GM19455 (cell line): ENCODE results near the gene RPS15.

ENCODE experiments used
- ATAC-seq: cut with Tn5 transposase; IDR thresholded peaks from one replicate; pipeline ENCODE4 v1.9.1; 2021; ENCODE audit not compliant: unreplicated experiment

Gene RPS15

DNA sequence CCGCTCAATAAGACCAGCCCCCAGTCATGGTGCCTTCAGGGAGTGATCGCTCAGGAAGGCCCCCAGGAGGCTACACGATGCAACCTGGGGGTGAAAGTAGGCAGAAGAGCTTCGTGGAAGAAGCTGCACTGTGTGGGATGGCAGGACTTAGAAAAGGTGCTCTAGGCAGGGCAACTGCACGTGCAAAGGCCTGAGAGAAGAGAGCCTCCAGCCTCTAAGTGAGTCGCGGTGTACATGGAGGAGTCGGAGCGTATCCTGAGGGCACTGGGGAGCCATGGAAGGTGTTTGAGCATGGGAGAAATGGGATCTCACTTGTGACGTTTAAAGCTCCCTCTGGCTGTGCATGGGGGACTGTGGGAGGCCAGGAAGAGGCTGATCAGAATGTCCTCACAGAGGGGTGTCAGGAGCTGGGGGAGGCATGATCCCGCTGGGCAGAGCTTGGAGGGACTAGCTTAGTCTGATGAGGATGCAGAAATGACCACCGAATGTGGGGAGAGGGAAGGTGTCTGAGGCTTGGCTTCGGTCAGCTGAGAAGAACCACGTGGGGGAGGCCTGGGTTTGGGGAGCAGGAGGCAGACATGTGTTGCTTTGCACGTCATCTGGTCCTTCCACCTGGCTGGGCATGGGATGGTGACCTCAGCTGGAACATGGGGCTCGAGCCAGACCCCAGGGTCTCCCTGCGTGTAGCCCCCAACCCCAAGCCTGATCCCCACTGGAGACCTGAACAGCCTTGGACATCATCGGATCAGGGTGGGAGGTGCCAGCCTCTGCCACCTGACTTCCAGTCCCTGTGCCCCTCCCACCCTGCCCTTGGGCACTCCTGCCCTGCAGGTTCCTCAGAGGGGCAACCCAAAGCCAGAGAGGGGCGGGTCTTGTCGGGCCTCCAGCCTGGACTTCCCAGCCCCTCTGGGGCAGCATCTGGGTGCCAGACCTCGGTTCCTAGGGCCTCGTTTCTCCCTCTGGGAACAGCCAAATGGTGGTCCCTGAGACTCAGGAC lies 12.8 kb downstream of the RPS15 start:
- no peak for ATAC-seq

DNA sequence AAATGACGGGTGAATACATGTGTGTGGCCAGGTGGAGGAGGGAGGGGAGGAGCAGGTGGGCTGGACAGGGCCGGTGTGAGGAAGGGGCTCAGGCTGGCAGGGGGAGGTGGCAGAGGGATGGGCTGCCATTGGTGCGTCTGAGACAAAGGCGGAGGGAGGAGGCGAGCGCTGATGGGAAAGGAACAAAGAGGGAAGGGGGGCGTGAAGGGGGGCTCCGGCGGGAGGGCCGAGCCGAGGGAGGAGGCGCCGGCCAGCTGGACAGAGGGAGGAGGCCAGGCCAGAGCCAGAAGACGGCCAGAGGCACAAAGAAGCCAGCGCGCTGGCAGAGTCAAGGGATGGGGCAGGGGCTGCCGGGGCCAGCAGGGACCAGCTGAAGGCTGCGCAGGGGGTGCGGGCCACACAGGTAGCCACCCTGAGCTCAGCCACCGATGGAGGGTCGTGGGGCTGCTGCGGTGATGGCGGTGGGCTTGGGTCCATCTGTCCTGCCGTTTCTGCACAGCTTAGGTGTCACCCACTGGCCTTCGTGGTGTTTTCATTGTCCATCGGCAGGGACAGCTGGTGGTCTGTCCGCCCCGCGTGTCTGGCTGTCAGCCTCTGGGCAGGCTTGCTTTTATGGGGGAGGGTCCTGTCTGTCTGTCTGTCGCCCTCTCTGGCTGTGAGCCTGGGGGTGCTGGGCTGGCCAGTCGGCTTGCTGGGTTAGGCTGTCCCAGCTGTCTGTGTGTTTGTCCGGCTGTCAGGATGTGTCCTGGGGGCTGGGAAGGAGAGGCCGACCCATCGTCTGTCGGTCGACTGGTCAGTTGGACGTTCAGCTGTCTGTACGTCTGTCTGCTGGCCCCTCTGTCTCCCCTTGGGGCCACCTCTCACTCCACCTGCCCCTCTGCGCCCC lies 14.0 kb downstream of the RPS15 start:
- ATAC-seq: no peak

DNA sequence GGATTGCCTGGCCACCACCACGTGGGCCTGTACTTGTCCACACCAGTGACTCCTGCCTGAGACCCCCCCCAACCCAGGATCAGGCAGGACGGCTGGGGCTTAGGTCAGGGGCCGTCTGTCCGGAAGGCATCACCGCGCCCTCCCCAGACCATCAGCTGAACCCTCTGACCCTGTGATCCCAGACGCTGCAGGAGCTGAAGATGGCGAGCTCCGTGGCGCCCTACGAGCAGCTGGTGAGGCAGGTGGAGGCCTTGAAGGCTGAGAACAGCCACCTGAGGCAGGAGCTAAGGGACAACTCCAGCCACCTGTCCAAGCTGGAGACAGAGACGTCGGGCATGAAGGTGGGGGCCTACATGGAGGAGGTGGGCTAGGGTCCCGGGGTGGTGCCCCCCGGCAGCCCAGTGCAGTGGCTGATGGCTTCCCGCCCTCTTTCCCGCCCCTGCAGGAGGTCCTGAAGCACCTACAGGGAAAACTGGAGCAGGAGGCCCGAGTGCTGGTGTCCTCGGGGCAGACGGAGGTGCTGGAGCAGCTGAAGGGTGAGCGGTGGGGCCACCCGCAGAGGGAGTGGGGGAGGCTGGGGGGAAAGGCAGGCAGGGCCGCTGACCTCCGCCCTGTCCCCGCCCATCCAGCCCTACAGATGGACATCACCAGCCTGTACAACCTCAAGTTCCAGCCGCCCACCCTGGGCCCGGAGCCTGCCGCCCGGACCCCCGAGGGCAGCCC lies 14.8 kb downstream of the RPS15 start:
- no peak for ATAC-seq

DNA sequence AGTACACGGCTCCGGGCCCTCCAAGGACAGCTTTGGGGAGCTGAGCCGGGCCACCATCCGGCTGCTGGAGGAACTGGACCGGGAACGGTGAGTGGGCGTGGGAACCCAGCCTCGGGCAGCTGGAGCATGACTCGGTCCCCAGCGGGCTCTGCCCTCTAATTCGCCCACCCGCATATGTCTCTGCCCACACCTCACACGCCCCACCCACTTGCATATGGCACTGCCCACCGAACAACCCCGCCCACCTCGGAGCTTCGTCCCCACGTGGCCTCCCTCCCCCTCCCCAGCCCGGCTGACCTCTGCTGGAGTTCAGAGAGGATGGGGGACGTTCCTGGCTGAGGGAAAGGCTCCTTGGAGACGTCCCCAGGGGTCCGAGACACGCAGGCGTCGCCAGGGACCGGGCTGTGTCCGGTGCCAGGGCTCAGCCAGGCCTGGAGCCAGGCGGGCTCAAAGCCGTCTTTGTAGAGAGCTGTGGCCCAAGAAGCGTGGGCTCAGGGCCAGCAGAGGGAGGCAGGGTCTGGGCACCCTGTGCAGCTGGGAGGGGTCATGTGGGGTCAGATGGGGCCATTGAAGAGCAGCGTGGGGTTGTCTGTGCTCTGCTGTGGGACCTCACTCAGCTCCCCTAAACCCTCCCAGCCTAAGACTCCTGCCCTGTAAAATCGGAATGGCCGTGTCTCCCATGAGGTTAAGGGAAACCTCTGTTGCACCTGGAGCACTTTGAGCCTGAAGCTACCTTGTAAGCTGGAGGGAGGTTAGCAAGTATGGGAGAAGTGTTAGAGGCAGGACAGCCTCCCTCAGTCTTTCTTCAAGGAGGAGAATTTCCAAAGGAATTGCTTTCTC lies 15.5 kb downstream of the RPS15 start:
- no peak for ATAC-seq

DNA sequence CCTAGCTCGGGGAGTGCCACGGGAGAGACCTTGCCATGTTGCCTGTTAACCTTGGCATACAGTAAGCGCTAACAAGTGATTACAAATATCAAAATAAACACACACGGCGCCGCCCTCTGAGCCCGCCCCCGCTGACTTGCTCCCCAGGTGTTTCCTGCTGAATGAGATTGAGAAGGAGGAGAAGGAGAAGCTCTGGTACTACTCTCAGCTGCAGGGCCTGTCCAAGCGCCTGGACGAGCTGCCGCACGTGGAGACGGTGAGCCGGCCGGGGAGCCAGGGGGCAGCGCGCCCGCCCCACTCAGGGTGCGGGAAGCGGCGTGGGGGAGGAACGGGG lies 16.8 kb downstream of the RPS15 start:
- ATAC-seq: no peak

DNA sequence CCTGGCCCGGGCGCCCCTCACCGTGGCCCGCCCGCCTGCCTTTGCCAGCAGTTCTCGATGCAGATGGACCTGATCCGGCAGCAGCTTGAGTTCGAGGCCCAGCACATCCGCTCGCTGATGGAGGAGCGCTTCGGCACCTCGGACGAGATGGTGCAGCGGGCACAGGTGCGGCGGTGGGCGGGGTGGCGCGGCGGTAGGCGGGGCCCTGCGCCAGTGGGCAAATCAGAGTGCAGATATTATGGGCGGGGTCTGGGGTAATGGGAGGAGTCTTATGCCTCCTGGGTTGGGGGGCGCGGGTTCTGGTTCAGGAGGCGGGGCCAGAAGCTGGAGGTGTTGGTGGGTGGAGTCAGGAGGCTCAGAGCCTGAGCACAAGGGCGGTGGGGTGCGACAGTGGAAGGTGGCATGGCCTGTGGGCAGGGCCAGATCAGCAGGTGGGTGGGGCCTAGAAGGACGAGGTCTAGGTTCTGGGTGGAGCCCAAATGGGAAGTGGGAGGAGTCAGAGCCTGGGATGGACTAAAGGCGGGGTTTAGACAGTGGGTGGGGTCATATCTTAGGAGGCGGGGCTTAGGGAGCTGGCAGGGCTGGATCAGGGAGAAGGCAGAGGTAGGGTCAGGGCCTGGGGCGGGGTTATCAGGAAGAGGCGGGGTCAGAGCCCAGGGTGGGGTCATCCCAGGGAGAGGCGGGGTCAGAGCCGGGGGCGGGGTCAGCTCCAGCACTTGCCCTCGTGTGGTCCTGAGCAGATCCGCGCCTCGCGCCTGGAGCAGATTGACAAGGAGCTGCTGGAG lies 17.3 kb downstream of the RPS15 start:
- no peak for ATAC-seq

DNA sequence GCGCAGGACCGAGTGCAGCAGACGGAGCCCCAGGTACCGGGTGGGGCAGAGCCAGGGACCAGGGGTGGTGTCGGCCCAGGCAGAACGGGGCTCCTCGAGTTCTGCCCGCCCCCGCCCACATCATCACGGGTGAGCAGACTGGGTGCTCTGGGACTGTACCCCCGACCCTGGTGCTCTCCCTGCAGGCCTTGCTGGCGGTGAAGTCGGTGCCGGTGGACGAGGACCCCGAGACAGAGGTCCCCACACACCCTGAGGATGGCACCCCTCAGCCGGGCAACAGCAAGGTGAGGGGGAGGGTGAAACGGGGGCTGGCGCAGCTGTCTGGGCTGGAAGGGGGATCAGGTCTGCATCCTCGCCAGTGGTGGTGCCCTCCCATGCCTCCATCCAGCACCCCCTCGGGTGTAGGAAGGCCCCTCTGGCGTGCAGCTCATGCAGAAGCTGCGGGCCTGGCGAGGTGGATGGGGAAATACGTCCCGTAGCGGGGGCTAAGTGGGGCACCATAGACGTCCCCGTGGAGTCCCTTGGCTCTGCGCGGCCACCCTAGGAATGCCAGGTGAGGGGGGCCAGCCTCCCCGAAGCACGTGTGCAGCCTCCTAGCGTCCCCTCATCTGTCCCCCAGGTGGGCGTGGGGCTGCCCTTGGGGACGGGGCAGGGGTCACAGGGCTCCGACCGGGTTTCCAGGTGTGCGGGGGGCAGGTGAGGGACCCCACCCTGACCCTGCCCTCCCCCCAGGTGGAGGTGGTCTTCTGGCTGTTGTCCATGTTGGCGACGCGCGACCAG lies 18.1 kb downstream of the RPS15 start:
- no peak for ATAC-seq

DNA sequence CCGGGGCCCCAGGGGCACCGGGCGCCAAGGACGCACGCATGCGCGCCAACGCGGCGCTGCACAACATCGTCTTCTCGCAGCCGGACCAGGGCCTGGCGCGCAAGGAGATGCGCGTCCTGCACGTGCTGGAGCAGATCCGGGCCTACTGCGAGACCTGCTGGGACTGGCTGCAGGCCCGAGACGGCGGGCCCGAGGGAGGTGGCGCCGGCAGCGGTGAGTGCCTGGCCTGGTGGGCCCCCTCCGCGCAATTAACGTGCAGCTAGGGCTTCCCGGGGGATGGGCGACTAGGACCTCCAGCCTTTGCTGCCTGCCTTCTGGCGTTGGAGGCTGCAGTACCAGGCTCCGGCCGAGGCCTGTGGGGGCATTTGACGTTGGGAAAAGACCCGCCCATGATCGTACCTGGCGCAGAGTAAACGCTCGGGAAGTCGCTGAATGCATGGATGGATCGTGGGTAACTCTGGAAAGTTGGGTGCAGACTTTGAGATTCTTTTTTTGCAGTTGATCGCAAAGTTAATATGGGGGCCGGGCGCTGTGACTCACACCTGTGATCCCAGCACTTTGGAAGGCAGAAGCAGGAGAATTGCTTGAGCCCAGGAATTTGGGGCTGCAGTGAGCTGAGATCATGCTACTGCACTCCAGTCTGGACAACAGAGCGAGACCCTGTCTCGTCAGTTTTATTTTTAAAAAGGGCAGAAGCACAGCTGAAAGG lies 19.0 kb downstream of the RPS15 start:
- ATAC-seq: no peak

DNA sequence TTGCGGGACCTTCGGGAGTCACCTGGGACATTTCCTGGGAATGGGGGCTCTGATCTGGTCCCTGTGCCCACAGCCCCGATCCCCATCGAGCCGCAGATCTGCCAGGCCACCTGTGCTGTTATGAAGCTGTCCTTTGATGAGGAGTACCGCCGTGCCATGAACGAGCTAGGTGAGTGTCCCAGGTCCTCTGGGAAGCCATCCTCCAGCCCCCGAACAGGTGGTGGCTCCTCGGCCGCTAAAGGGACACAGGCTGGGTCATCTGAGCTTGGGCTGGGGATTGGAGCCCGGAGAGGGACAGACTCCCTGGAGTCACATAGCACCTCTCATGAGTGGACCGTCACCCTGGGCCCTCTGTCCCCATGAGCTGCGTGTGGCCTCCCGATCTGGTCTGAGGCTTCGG lies 19.7 kb downstream of the RPS15 start:
- no peak for ATAC-seq

DNA sequence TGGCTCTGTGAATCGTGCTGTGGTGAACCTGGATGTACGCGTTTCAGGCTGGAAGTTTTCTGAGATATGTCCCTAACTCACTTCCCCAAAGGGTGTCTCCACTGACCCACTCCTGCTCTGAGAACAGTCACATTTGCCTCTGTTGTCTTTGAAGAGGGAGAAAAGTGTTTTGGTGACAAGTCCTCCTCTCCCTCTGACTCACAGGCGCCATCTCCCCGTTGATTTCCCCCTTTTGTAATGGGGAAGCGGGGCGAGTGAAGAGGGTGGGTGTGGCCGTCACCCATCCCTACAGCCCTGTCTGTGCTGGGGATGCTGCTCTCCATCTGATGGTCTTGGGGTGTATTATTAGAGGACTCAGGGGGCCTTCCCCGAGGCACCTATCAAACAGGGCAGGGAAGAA lies 21.3 kb downstream of the RPS15 start:
- no peak for ATAC-seq

DNA sequence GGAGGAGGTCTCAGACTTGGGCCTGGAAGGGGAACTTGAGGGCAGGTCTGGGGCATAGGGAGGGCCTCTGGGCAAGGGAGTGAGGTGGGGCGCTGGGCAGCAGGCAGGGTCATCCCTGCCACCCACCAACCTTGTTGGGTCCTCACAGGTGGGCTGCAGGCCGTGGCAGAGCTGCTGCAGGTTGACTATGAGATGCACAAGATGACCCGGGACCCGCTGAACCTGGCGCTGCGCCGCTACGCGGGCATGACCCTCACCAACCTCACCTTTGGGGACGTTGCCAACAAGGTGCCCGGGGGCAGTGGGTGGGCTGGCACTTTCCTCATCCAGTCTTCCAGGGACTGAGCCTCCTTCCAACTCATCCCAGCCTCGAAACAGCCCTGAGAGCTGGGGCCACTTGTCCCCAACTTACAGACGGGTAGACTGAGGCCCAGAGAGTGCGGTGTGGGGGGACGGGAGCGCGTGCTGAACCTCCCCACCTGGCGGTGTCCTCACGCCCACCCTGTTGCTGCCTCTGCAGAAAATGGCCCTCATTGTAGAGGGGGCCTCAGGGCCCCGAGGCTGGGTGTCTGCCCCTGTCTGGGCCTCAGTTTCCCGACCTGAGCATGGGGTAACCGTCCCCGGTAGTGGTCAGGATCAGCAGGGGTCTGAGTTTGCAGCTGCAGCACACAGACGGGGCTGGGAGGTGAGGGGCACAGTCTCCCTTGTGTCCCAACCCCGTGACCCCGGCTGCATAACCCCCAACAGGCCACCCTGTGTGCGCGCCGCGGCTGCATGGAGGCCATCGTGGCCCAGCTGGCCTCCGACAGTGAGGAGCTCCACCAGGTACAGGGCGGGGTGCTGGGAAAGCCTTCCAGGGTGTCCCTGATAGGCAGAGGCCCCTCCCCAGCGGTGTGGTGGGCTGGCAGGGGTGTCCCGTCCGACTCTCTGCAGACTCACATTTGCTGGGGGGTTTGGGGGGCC lies 22.1 kb downstream of the RPS15 start:
- no peak for ATAC-seq

DNA sequence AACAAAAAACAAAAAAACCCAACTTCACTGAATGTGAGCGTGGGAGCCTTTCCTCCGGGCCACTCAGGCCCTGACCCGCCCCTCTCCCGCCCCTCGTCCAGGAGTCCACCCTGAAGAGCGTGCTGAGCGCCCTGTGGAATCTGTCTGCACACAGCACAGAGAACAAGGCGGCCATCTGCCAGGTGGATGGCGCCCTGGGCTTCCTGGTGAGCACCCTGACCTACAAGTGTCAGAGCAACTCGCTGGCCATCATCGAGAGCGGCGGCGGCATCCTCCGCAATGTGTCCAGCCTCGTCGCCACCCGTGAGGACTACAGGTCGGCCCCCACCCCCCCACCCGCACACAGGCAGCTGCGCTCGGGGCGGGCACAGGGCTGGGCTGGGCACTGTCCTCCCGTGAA lies 23.7 kb downstream of the RPS15 start:
- no peak for ATAC-seq

DNA sequence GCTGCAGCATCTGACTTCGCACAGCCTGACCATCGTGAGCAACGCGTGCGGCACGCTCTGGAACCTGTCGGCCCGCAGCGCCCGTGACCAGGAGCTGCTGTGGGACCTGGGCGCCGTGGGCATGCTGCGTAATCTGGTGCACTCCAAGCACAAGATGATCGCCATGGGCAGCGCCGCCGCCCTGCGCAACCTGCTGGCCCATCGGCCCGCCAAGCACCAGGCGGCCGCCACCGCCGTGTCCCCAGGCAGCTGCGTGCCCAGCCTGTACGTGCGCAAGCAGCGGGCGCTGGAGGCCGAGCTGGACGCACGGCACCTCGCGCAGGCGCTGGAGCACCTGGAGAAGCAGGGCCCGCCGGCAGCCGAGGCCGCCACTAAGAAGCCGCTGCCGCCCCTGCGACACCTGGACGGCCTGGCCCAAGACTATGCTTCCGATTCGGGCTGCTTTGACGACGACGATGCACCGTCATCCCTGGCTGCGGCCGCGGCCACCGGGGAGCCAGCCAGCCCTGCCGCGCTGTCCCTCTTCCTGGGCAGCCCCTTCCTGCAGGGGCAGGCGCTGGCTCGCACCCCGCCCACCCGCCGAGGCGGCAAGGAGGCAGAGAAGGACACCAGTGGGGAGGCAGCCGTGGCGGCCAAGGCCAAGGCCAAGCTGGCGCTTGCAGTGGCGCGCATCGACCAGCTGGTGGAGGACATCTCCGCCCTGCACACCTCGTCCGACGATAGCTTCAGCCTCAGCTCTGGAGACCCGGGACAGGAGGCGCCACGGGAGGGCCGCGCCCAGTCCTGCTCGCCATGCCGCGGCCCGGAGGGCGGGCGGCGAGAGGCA lies 27.2 kb downstream of the RPS15 start:
- no peak for ATAC-seq

DNA sequence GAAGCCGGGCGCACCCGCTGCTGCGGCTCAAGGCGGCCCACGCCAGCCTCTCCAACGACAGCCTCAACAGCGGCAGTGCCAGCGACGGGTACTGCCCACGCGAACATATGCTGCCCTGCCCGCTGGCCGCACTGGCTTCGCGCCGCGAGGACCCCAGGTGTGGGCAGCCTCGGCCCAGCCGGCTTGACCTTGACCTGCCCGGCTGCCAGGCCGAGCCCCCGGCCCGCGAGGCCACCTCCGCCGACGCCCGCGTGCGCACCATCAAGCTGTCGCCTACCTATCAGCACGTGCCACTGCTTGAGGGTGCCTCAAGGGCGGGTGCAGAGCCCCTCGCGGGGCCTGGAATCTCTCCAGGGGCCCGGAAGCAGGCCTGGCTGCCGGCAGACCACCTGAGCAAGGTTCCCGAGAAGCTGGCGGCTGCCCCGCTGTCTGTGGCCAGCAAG lies 27.8 kb downstream of the RPS15 start:
- ATAC-seq: no peak

DNA sequence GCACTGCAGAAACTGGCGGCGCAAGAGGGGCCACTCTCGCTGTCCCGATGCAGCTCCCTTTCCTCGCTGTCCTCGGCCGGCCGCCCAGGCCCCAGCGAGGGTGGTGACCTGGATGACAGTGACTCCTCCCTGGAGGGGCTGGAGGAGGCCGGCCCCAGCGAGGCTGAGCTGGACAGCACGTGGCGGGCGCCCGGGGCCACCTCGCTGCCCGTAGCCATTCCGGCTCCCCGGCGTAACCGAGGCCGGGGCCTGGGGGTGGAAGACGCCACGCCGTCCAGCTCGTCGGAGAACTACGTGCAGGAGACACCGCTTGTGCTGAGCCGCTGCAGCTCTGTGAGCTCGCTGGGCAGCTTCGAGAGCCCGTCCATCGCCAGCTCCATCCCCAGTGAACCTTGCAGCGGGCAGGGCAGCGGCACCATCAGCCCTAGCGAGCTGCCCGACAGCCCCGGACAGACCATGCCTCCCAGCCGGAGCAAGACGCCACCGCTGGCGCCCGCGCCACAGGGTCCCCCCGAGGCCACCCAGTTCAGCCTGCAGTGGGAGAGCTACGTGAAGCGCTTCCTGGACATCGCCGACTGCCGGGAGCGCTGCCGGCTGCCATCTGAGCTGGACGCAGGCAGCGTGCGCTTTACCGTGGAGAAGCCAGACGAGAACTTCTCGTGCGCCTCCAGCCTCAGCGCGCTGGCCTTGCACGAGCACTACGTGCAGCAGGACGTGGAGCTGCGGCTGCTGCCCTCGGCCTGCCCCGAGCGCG lies 28.4 kb downstream of the RPS15 start:
- ATAC-seq: no peak

DNA sequence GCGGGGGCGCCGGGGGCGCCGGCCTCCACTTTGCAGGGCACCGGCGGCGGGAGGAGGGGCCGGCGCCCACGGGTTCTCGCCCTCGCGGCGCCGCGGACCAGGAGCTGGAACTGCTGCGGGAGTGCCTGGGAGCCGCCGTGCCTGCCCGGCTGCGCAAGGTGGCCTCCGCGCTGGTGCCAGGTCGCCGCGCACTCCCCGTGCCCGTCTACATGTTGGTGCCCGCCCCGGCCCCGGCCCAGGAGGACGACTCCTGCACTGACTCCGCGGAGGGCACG lies 29.0 kb downstream of the RPS15 start:
- no peak for ATAC-seq
